Heart left ventricle (tissue), 16 donors: ENCODE measurements around the gene CYB561. TPM values are rescaled to one million over a fixed set of nuclear protein-coding genes. Genes with fewer than 3 reads are reported as not detected.

ENCODE experiments used
- ATAC-seq, 4 donors: fragments of 200-7000 bp; cut with Tn5 transposase; one replicate each; pipeline ENCODE4 v1.9.1; 2020 to 2022; ENCODE audit warnings: moderate library complexity in 4 of 4, mild to moderate bottlenecking in 3 of 4, moderate number of reproducible peaks in 1 of 4
- DNase-seq, 5 donors: peaks; one replicate each; pipeline ENCODE4 v3.0.0-alpha.2; 2020
- H3K27ac ChIP-seq, 12 donors: fragments of 200-600 bp; sonication (generic) in 4 of 12; one replicate each; pipeline versions ENCODE4 v1.5.0 to v1.8.0; 2016 to 2022; ENCODE audit warnings: mild to moderate bottlenecking in 2 of 12
- H3K27me3 ChIP-seq, 9 donors: fragments of 200-600 bp; sonication (generic) in 2 of 9; one replicate each; pipeline versions ENCODE4 v1.5.1 to v1.8.0; 2016 to 2022; ENCODE audit warnings: mild to moderate bottlenecking in 3 of 9
- H3K36me3 ChIP-seq, 9 donors: fragments of 200-600 bp; sonication (generic) in 2 of 9; one replicate each; pipeline versions ENCODE4 v1.5.0 to v1.8.0; 2018 to 2022; ENCODE audit warnings: mild to moderate bottlenecking in 2 of 9
- H3K4me1 ChIP-seq, 12 donors: fragments of 200-600 bp; sonication (generic) in 4 of 12; one replicate each; pipeline versions ENCODE4 v1.5.0 to v1.8.0; 2016 to 2022; ENCODE audit warnings: mild to moderate bottlenecking in 3 of 12
- H3K4me3 ChIP-seq, 12 donors: fragments of 200-600 bp; sonication (generic) in 4 of 12; one replicate each; pipeline versions ENCODE4 v1.5.0 to v1.8.0; 2017 to 2022; ENCODE audit warnings: mild to moderate bottlenecking in 9 of 12, moderate library complexity in 4 of 12
- H3K9me3 ChIP-seq, 12 donors: fragments of 200-600 bp; sonication (generic) in 4 of 12; one replicate each; pipeline versions ENCODE4 v1.5.0 to v1.8.0; 2016 to 2022; ENCODE audit warnings: mild to moderate bottlenecking in 1 of 12
- CTCF ChIP-seq, 12 donors: fragments of 200-600 bp; sonication (generic) in 4 of 12; IDR thresholded peaks; one replicate each; pipeline versions ENCODE4 v1.5.0 to v1.8.0; 2018 to 2022; ENCODE audit warnings: antibody characterized with exemption in 12 of 12, mild to moderate bottlenecking in 5 of 12
- POLR2A ChIP-seq, 2 donors: fragments of 450-650 bp; IDR thresholded peaks; one replicate each; pipeline ENCODE4 v1.6.1; 2017; ENCODE audit warnings: antibody characterized with exemption in 2 of 2, mild to moderate bottlenecking in 2 of 2, moderate library complexity in 2 of 2
- WGBS, 4 donors: extraction: QIAGEN DNeasy Blood & Tissue Kit in 2 of 4; methylation state at CpG; one replicate each; pipeline versions ENCODE4 v1.1.5 to v1.1.7; 2013 to 2018; 5-methylcytosine and 5-hydroxymethylcytosine counted together
- intact Hi-C, 10 donors: fragments of 100-400 bp; cut with DNase I; formaldehyde crosslinking; loops; one replicate each; pipeline versions ENCODE4 v1.11.1 to v1.14.2; 2022
- polyA plus RNA-seq, 2 donors: library from polyadenylated mRNA; stranded (reverse); fragments of 200-250 nt; gene quantifications; one replicate each; pipeline ENCODE4 v1.2.3, GENCODE V29; 2013
- total RNA-seq, 9 donors: library from RNA; depleted of rRNA in 2 of 9; stranded (reverse); fragments of >200 nt in 2 of 9; fragmentation: NEBNext Ultra II Directional in 3 of 9; extraction: Animal tissue kit (Norgen Biotek cat#: 25700) in 3 of 9; gene quantifications; one replicate each; pipeline versions ENCODE4 v1.1.0 to v1.2.4, GENCODE V29; 2016 to 2023
- donor health status: ischemic (EF 13 %, LVEDD 7.1; RV severe dilation, severe dysfunction).
- donor health status: healthy with polysubstance abuse.
- donor health status: DM: no; HTN: yes; CAD: no.
- donor health status: DM: no; HTN: no; CAD: no.
- donor health status: ischemic (EF 25% LVEDD 6.9; RV normal size, moderate dysfunction).
- donor health status: ischemic (EF 25% LVEDD 5.7; RV mildly dilated, moderate dysfunction).
- donor health status: healthy.
- donor health status: DM: yes; HTN: yes; CAD: no.
- donor health status: ischemic (EF 35%, LVEDD 5.7; RV mildly dilated, moderate dysfunction).
- donor health status: nonischemic (EF 11% LVEDD 7.7; RV severe dilation, severe dysfunction).
- donor health status: DM: yes; HTN: yes; CAD: no.
- donor health status: PGD.
- donor health status: ischemic (EF 29% LVEDD 5.4; RV normal size, mild dysfunction).
- donor health status: nonischemic (EF 23%, LVEDD 6.1; RV moderate dilation, normal function).

Gene CYB561
- total and polyA plus RNA-seq, 11 donors = 4.8 to 19.2 (median 8.6) TPM

DNA sequence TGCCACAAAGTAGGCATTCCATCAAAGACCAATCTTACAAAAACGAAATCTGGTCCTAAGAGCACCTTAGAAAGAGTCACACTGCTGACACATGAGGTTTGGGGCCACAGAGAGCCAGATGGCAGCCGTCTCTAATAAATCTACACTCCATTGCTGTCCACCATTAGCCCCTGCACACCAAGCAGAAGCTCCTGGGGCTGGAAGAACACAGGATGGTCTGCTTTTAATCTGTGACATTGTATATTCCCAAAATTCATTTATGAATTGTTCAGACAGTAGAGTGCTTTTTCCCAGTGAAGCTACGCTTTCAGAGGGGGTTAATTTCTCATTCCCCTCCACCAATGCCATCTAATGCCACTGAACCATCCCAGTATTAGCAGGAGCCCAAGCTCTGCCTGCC lies 1.6 kb downstream of the CYB561 start:
- no peak for TF ChIP-seq CTCF (IDR thresholded peaks at IDR 0.05)
- no peak for TF ChIP-seq POLR2A (IDR thresholded peaks at IDR 0.05)

GRCh38 chr17:63443053-63443452 lies 3.1 kb downstream of the CYB561 start:
- Histone ChIP-seq H3K36me3 (no peaks in the 10 kb centered on the region), H3K4me3 (no peak overlapping the region), H3K4me1 (peaks cover 3 to 64% (median 36%) of the 10 kb centered on the region in 12 donors), H3K27ac (no peak overlapping the region), H3K27me3 (no peaks in the 10 kb centered on the region), H3K9me3 (no peaks in the 10 kb centered on the region)
- 76 to 81% (median 80%) methylated on average over 6 of the region's 6 CpGs for WGBS, 4 donors
- no peak for DNase-seq
- intact Hi-C loops = loop anchor here in 6 of 10 donors (5.0 to 10.0 kb wide), 3 partner anchors 34 to 169 kb away; partner anchors contain the start of gene ACE (in 4 of the 6)
- no peak for ATAC-seq
- TF ChIP-seq POLR2A (IDR thresholded peaks at IDR 0.05) (no peak), CTCF (IDR thresholded peaks at IDR 0.05) (no peak)

More for the DNA sequence above, 1.6 kb downstream of the CYB561 start:
- intact Hi-C loops = loop anchor here in 6 of 10 donors (5.0 to 10.0 kb wide), 3 partner anchors 33 to 168 kb away; partner anchors contain the start of gene ACE (in 4 of the 6)
- no peak for DNase-seq
- Histone ChIP-seq H3K27ac (no peak overlapping the region), H3K9me3 (no peaks in the 10 kb centered on the region), H3K27me3 (no peaks in the 10 kb centered on the region), H3K4me3 (no peak overlapping the region), H3K4me1 (peaks cover 3 to 65% (median 39%) of the 10 kb centered on the region in 12 donors), H3K36me3 (no peaks in the 10 kb centered on the region)
- 83 to 92% (median 87%) methylated on average over 3 of the region's 3 CpGs for WGBS, 4 donors
- ATAC-seq = no peak

- WGBS, 4 donors = 41 to 56% (median 52%) methylated on average over 11 of the region's 11 CpGs
- DNase-seq (no peak), ATAC-seq (peak in 2 of 4 donors; percentile 22 to 24)
- Histone ChIP-seq H3K36me3 (no peaks in the 10 kb centered on the region), H3K4me1 (peaks cover 0 to 64% (median 32%) of the 10 kb centered on the region in 12 donors), H3K27ac (no peak overlapping the region), H3K27me3 (no peaks in the 10 kb centered on the region), H3K4me3 (no peak overlapping the region), H3K9me3 (no peaks in the 10 kb centered on the region)
- intact Hi-C loops = loop anchor here in 6 of 10 donors (5.0 to 10.0 kb wide), 3 partner anchors 35 to 170 kb away; partner anchors contain the start of gene ACE (in 4 of the 6)
- no peak for TF ChIP-seq POLR2A (IDR thresholded peaks at IDR 0.05)
- TF ChIP-seq CTCF (IDR thresholded peaks at IDR 0.05) = peak in 6 of 12 donors; percentile 14 to 46 (median 24)
Measured at GRCh38 chr17:63442549-63443035, 3.5 kb downstream of the CYB561 start.

DNA sequence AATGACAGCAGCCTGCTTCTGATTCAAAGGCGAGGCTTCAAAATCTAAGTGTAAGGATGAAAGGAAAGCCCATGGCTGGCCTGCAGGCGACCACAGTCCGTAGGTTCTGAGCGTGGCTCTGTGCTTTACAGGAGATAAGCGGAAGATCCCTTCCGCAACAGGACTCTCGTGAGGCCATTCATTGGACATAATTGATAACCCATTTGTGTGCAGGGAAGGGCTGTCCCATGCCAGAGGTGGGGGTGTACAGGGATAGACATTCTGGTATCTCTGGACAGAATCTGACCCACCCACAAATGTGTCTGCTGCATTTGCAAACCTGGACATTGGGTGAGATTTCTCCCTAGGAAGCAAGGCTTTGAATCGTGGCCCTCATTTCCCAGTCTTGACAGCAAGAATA lies 4.0 kb downstream of the CYB561 start:
- WGBS, 4 donors = 85 to 90% (median 87%) methylated on average over 8 of the region's 8 CpGs
- H3K9me3 ChIP-seq = no peaks in the 10 kb centered on the region
- H3K27ac ChIP-seq = no peak overlapping the region
- intact Hi-C loops = loop anchor here in 6 of 10 donors (5.0 to 10.0 kb wide), 3 partner anchors 35 to 170 kb away; partner anchors contain the start of gene ACE (in 4 of the 6)
- H3K36me3 ChIP-seq = no peaks in the 10 kb centered on the region
- H3K4me1 ChIP-seq = peaks cover 0 to 63% (median 28%) of the 10 kb centered on the region in 12 donors
- H3K27me3 ChIP-seq = no peaks in the 10 kb centered on the region
- DNase-seq = no peak
- TF ChIP-seq CTCF (IDR thresholded peaks at IDR 0.05) (no peak), POLR2A (IDR thresholded peaks at IDR 0.05) (no peak)
- H3K4me3 ChIP-seq = no peak overlapping the region
- ATAC-seq = no peak
